Transverse colon (tissue), 4 donors: ENCODE results near the gene SCART1. TPM values are rescaled to one million over a fixed set of nuclear protein-coding genes. Genes with fewer than 3 reads are reported as not detected.

Source experiments
- DNase-seq: peaks from one replicate; pipeline ENCODE4 v3.0.0-alpha.2; 2019
- H3K27ac ChIP-seq, 4 donors: fragments of 200-600 bp; sonication (generic); 2 replicates each; pipeline ENCODE4 v1.5.1; 2016 to 2018; ENCODE audit warnings: inconsistent platforms in 4 of 4
- H3K27me3 ChIP-seq: fragments of 200-600 bp; sonication (generic); 2 replicates; pipeline ENCODE4 v1.5.1; 2017; ENCODE audit warnings: inconsistent platforms
- H3K36me3 ChIP-seq, 4 donors: fragments of 200-600 bp; sonication (generic); 2 replicates each; pipeline ENCODE4 v1.5.1; 2017 to 2019; ENCODE audit warnings: inconsistent platforms in 4 of 4
- H3K4me1 ChIP-seq, 4 donors: fragments of 200-600 bp; sonication (generic); 2 replicates each; pipeline ENCODE4 v1.5.1; 2017 to 2020; ENCODE audit warnings: inconsistent platforms in 4 of 4
- H3K4me3 ChIP-seq, 4 donors: fragments of 200-600 bp; sonication (generic); 1 replicate in 1 of 4; 2 replicates in 3 of 4; pipeline versions ENCODE4 v1.5.1 to v1.6.1; 2017 to 2019; ENCODE audit warnings: inconsistent platforms in 4 of 4
- H3K9me3 ChIP-seq, 2 donors: fragments of 200-600 bp; sonication (generic); 2 replicates each; pipeline ENCODE4 v1.5.1; 2017 to 2019; ENCODE audit warnings: inconsistent platforms in 2 of 2
- EP300 ChIP-seq: sonication (generic); formaldehyde crosslinking; IDR thresholded peaks from one replicate; pipeline ENCODE4 v1.6.1; 2017; ENCODE audit warnings: antibody characterized with exemption, low read depth
- POLR2A ChIP-seq: fragments of 450-650 bp; IDR thresholded peaks from one replicate; pipeline ENCODE4 v1.6.1; 2016; ENCODE audit warnings: antibody characterized with exemption, mild to moderate bottlenecking, moderate library complexity
- POLR2AphosphoS5 ChIP-seq, 3 donors: sonication (generic); formaldehyde crosslinking; IDR thresholded peaks; one replicate each; pipeline ENCODE4 v1.6.1; 2016; ENCODE audit warnings: antibody characterized with exemption in 3 of 3
- WGBS, 2 donors: methylation state at CpG; one replicate each; pipeline ENCODE4 v1.1.5; 2018; ENCODE audit warnings: low coverage in 1 of 2; 5-methylcytosine and 5-hydroxymethylcytosine counted together
- in situ Hi-C, 4 donors: fragments of 200-750 bp; cut with MboI; loops; one replicate each; pipeline versions ENCODE4 v1.15.0 to v1.15.1; 2017; ENCODE audit warnings: low sequenced_read_pairs in 3 of 4, low pct_ligation_motif_present in 1 of 4, low pct_unique_long_range_greater_than_20kb in 1 of 4
- intact Hi-C: fragments of 100-400 bp; cut with DNase I; formaldehyde crosslinking; loops from one replicate; pipeline ENCODE4 v1.15.1; 2023; ENCODE audit warnings: low total_unique reads
- total RNA-seq, 4 donors: library from RNA; depleted of rRNA; stranded (reverse); fragments of >200 nt; gene quantifications; one replicate each; pipeline ENCODE4 v1.1.0, GENCODE V29; 2016
- TF ChIP-seq, protein P1 (sequence below), 5 experiments: fragments of 200-600 bp in 3 of 5; fragments of 450-650 bp in 2 of 5; sonication (generic) in 3 of 5; IDR thresholded peaks; 1 replicate in 2 of 5; 2 replicates in 3 of 5; pipeline ENCODE4 v1.5.1; 2016 to 2017; ENCODE audit warnings: antibody characterized with exemption in 5 of 5, inconsistent platforms in 3 of 5, mild to moderate bottlenecking in 2 of 5, moderate library complexity in 1 of 5

The SCART1 gene
- total RNA-seq, 4 donors from 2014 or later: 1.6 to 6.5 (median 3.1) TPM

DNA sequence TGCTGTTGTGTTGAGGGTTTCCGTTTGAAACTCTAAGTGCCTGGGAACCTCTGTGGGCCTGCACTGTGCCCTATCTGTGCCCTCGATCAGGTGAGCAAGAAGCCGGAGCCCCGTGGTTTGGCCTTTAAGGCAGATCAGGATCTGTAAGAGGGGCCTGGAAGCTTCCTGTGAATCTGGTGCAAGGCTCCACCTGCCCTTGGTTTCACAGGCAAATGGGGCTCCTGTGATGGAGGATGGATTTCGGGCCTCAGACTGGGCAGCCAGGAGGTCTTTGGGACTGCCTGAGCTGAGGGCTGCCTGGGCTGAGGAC is 21.6 kb downstream of the SCART1 start:
- Histone ChIP-seq H3K36me3 (no peaks in the 10 kb centered on the region), H3K27me3 (no peaks in the 10 kb centered on the region), H3K9me3 (no peaks in the 10 kb centered on the region), H3K27ac (no peak overlapping the region), H3K4me1 (no peaks in the 10 kb centered on the region), H3K4me3 (no peak overlapping the region)
- DNase-seq: no peak
- in situ Hi-C loops (no loop called here), intact Hi-C loops (no loop called here)
- TF ChIP-seq POLR2A: no peak
- TF ChIP-seq EP300: no peak
- no peak for TF ChIP-seq POLR2AphosphoS5 (IDR thresholded peaks at IDR 0.05)
- TF ChIP-seq, protein P1, sequence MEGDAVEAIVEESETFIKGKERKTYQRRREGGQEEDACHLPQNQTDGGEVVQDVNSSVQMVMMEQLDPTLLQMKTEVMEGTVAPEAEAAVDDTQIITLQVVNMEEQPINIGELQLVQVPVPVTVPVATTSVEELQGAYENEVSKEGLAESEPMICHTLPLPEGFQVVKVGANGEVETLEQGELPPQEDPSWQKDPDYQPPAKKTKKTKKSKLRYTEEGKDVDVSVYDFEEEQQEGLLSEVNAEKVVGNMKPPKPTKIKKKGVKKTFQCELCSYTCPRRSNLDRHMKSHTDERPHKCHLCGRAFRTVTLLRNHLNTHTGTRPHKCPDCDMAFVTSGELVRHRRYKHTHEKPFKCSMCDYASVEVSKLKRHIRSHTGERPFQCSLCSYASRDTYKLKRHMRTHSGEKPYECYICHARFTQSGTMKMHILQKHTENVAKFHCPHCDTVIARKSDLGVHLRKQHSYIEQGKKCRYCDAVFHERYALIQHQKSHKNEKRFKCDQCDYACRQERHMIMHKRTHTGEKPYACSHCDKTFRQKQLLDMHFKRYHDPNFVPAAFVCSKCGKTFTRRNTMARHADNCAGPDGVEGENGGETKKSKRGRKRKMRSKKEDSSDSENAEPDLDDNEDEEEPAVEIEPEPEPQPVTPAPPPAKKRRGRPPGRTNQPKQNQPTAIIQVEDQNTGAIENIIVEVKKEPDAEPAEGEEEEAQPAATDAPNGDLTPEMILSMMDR (IDR thresholded peaks at IDR 0.05): no peak
- 86% methylated on average over 5 of the region's 5 CpGs; no CpG with 5 or more reads in 1 of the 2 donors for WGBS, 2 donors

DNA sequence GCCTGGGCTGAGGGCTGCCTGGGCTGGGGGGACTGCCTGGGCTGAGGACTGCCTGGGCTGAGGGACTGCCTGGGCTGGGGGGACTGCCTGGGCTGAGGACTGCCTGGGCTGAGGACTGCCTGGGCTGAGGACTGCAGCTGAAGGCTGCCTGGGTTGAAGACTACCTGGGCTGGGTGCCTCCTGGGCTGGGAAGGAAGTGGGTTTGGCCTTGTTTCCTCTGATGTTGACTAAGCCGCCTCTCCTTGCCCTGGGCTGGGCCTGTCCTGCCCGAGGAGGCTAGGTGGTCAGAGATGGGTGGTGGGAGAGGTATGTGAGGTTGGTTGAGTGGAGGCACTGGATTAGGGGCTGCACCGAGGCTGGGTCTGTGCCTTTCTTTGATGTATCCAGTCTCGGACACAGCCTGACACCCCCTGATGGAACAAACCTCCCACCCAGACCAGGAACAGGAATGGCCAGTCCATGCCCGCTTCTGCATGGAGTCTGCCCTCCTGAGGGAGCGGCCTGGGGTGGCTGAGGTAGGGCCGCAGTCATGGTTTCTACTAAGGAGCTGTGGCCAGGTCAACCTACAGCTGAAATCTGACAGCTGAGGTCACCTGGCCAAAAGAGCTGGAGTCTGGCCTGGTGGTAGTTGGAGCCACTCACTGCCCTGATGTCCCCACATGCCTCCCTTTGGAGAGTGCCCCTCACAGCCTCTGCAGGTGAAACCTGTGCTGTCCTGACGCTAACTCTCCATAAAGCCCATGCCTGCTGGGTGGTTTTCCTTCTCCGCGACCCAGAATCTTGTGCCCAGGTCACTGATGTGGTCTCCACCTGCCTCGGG is 22.3 kb downstream of the SCART1 start:
- intact Hi-C loops (no loop called here), in situ Hi-C loops (no loop called here)
- Histone ChIP-seq H3K27me3 (no peaks in the 10 kb centered on the region), H3K27ac (no peak overlapping the region), H3K9me3 (no peaks in the 10 kb centered on the region), H3K36me3 (no peaks in the 10 kb centered on the region), H3K4me3 (no peak overlapping the region), H3K4me1 (no peaks in the 10 kb centered on the region)
- TF ChIP-seq EP300: no peak
- TF ChIP-seq POLR2A: no peak
- TF ChIP-seq POLR2AphosphoS5 (IDR thresholded peaks at IDR 0.05): no peak
- TF ChIP-seq, protein P1 (IDR thresholded peaks at IDR 0.05): no peak
- 78 to 93% methylated on average over 4 to 11 of the region's 11 CpGs for WGBS, 2 donors
- DNase-seq: no peak

DNA sequence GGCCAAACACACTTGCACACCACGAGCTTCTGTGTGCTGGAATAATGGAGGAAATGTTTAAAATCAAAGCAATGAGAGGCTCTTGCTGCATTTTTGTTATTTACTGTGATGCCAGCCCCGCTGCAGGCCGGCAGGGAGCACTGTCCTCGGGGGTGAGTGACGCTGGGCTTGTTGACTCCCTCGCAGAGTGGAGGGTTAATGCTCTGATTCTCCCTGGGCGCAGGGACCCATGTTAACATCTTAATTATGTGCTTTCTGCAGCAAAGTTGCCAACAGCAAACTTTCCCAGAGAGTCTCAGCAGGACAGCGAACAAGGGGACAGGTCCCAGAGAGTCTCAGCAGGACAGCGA is 22.9 kb downstream of the SCART1 start:
- H3K4me3 ChIP-seq: no peak overlapping the region
- no peaks in the 10 kb centered on the region for H3K27me3 ChIP-seq
- H3K27ac ChIP-seq: no peak overlapping the region
- no peaks in the 10 kb centered on the region for H3K9me3 ChIP-seq
- H3K36me3 ChIP-seq: no peaks in the 10 kb centered on the region
- TF ChIP-seq POLR2A (no peak), EP300 (no peak), POLR2AphosphoS5 (IDR thresholded peaks at IDR 0.05) (no peak)
- TF ChIP-seq, protein P1 (IDR thresholded peaks at IDR 0.05): no peak
- in situ Hi-C loops (no loop called here), intact Hi-C loops (no loop called here)
- WGBS, 2 donors: 57 to 83% methylated on average over 1 to 9 of the region's 9 CpGs
- H3K4me1 ChIP-seq: no peaks in the 10 kb centered on the region
- DNase-seq: no peak

DNA sequence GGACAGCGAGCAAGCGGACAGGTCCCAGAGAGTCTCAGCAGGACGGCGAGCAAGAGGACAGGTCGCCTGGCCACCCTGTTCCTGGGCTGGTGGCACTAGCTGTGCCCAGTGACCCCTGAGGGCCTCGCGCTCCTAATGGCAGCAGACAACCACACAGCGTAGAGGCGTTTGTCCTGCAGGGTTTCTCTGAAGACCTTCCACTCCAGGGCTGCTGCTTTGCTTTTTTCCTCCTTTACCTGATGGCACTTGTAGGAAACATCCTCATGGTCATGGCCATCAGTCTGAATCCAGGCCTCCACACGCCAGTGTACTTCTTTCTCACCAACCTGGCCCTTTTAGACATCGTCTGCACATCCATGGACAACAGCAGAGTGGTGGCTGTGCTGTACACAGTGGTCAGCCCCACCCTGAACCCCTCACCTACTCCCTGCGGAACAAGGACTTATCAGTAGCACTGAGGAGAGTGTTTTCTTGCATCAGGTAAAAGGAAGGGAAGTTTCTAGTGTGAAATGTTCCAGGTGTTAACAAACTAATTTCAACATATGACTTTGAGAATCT is 27.4 kb downstream of the SCART1 start:
- TF ChIP-seq, protein P1 (IDR thresholded peaks at IDR 0.05): no peak
- TF ChIP-seq POLR2A: no peak
- no peak for TF ChIP-seq POLR2AphosphoS5 (IDR thresholded peaks at IDR 0.05)
- no peak for TF ChIP-seq EP300
- no peaks in the 10 kb centered on the region for H3K4me1 ChIP-seq
- H3K27ac ChIP-seq: no peak overlapping the region
- 83 to 84% methylated on average over 1 to 9 of the region's 12 CpGs for WGBS, 2 donors
- peaks cover 19 to 21% of the 10 kb centered on the region in 2 donors for H3K9me3 ChIP-seq
- intact Hi-C loops (no loop called here), in situ Hi-C loops (no loop called here)
- no peaks in the 10 kb centered on the region for H3K36me3 ChIP-seq
- H3K27me3 ChIP-seq: no peaks in the 10 kb centered on the region
- H3K4me3 ChIP-seq: no peak overlapping the region
- no peak for DNase-seq
